GM06990 (cell line): ENCODE measurements around the gene CAMTA1.

ENCODE experiments used
- DNase-seq: peaks from one replicate; pipeline ENCODE4 v3.0.0-alpha.2; 2011; ENCODE audit not compliant: insufficient read length; ENCODE audit errors: extremely low read depth
- H3K27me3 ChIP-seq: replicated peaks from 2 replicates; pipeline ENCODE4 v1.6.0; 2011; ENCODE audit warnings: low read length; ENCODE audit not compliant: control insufficient read depth, insufficient read depth
- H3K36me3 ChIP-seq: 2 replicates; pipeline ENCODE4 v1.5.1; 2011; ENCODE audit warnings: low read length; ENCODE audit not compliant: control insufficient read depth, insufficient read depth
- H3K4me3 ChIP-seq: replicated peaks from 2 replicates; pipeline ENCODE4 v1.5.1; 2011; ENCODE audit warnings: low read depth, mild to moderate bottlenecking, control low read depth, low read length
- CTCF ChIP-seq: IDR thresholded peaks from 2 replicates; pipeline ENCODE4 v1.5.1; 2011; ENCODE audit warnings: low read length, control low read depth, mild to moderate bottlenecking, inconsistent platforms; ENCODE audit not compliant: insufficient read depth, poor library complexity, severe bottlenecking

CAMTA1 gene

GRCh38 chr1:7432102-7432899 is 647.0 kb downstream of the CAMTA1 start:
- DNase-seq = no peak
- Histone ChIP-seq H3K4me3 (no peak overlapping the region), H3K27me3 (no peaks in the 10 kb centered on the region), H3K36me3 (no peaks in the 10 kb centered on the region)
- no peak for TF ChIP-seq CTCF

GRCh38 chr1:7432900-7433380 is 647.7 kb downstream of the CAMTA1 start:
- H3K27me3 ChIP-seq = no peaks in the 10 kb centered on the region
- no peaks in the 10 kb centered on the region for H3K36me3 ChIP-seq
- no peak for TF ChIP-seq CTCF
- H3K4me3 ChIP-seq = no peak overlapping the region
- DNase-seq = no peak

GRCh38 chr1:7434566-7434965 is 649.3 kb downstream of the CAMTA1 start:
- TF ChIP-seq CTCF = no peak
- H3K4me3 ChIP-seq = no peak overlapping the region
- DNase-seq = no peak
- H3K36me3 ChIP-seq = no peaks in the 10 kb centered on the region
- H3K27me3 ChIP-seq = no peaks in the 10 kb centered on the region

- DNase-seq = no peak
- no peaks in the 10 kb centered on the region for H3K36me3 ChIP-seq
- no peaks in the 10 kb centered on the region for H3K27me3 ChIP-seq
- TF ChIP-seq CTCF = no peak
- H3K4me3 ChIP-seq = no peak overlapping the region
Measured at GRCh38 chr1:7435276-7436055, 650.2 kb downstream of the CAMTA1 start.

- DNase-seq = no peak
- TF ChIP-seq CTCF = no peak
- no peaks in the 10 kb centered on the region for H3K27me3 ChIP-seq
Measured at GRCh38 chr1:7436056-7437005, 651.1 kb downstream of the CAMTA1 start.

More at GRCh38 chr1:7436056-7437005, 651.1 kb downstream of the CAMTA1 start:
- H3K4me3 ChIP-seq = no peak overlapping the region
- no peaks in the 10 kb centered on the region for H3K36me3 ChIP-seq
